Measurements from ENCODE around the gene SNX22.

The SNX22 gene

GRCh38 chr15:64149893-64150578 lies 1.5 kb upstream of the SNX22 start:
- peak in 1 of 42 donors; percentile 51 for DNase-seq
- intact Hi-C loops (cut with DNase I), result loop anchor here (10.0 kb wide), 1 partner anchor 545 kb away; no protein-coding TSS in a partner anchor

GRCh38 chr15:64152507-64153387 lies 1.2 kb downstream of the SNX22 start:
- intact Hi-C loops (cut with DNase I), result loop anchor here (2.0 to 10.0 kb wide), 2 partner anchors 56 to 548 kb away; no protein-coding TSS in a partner anchor
- DNase-seq, result peak in 3 of 42 donors; percentile 38 to 65 (median 57)

- intact Hi-C loops (cut with DNase I), result loop anchor here (2.0 to 10.0 kb wide), 2 partner anchors 57 to 549 kb away; no protein-coding TSS in a partner anchor
Observed at GRCh38 chr15:64153480-64154367, 2.2 kb downstream of the SNX22 start.

GRCh38 chr15:64155802-64156651 lies 4.5 kb downstream of the SNX22 start:
- peak in 1 of 42 donors; percentile 19 for DNase-seq

More at GRCh38 chr15:64153480-64154367, 2.2 kb downstream of the SNX22 start:
- peak; percentile 84 to 98 (median 95) for DNase-seq

GRCh38 chr15:64156652-64157331 lies 5.3 kb downstream of the SNX22 start:
- intact Hi-C loops (cut with DNase I), result loop anchor here (10.0 kb wide), 1 partner anchor 552 kb away; no protein-coding TSS in a partner anchor
- DNase-seq, result peak in 1 of 42 donors; percentile 39

More at GRCh38 chr15:64155802-64156651, 4.5 kb downstream of the SNX22 start:
- intact Hi-C loops (cut with DNase I), result loop anchor here (10.0 kb wide), 1 partner anchor 551 kb away; no protein-coding TSS in a partner anchor

GRCh38 chr15:64157599-64158125 lies 6.1 kb downstream of the SNX22 start:
- intact Hi-C loops (cut with DNase I), result loop anchor here (10.0 kb wide), 1 partner anchor 553 kb away; no protein-coding TSS in a partner anchor
- DNase-seq, result peak in 1 of 42 donors; percentile 36

GRCh38 chr15:64158363-64159134 lies 7.0 kb downstream of the SNX22 start:
- intact Hi-C loops (cut with DNase I), result loop anchor here (10.0 kb wide), 1 partner anchor 554 kb away; no protein-coding TSS in a partner anchor

GRCh38 chr15:64161688-64162477 lies 10.4 kb downstream of the SNX22 start:
- intact Hi-C loops (cut with DNase I), result loop anchor here (2.0 to 10.0 kb wide), 3 partner anchors 195 to 523 kb away; partner anchors contain the start of genes CSNK1G1, PCLAF and TRIP4
- no peak for DNase-seq

More at GRCh38 chr15:64158363-64159134, 7.0 kb downstream of the SNX22 start:
- no peak for DNase-seq

GRCh38 chr15:64162478-64162868 lies 10.9 kb downstream of the SNX22 start:
- intact Hi-C loops (cut with DNase I), result loop anchor here (2.0 to 10.0 kb wide), 3 partner anchors 194 to 522 kb away; partner anchors contain the start of genes CSNK1G1, PCLAF and TRIP4
- DNase-seq, result peak in 3 of 42 donors; percentile 33 to 51 (median 33)

GRCh38 chr15:64162869-64163658 lies 11.5 kb downstream of the SNX22 start, which contains the start of gene PPIB:
TSS of gene PPIB (minus strand) at chr15:64163022. CDS start at chr15:64162986, 36 bp downstream.
- peak; percentile 94 to 99 (median 98) for DNase-seq
- intact Hi-C loops (cut with DNase I), result loop anchor here (2.0 to 10.0 kb wide), 3 partner anchors 194 to 522 kb away; partner anchors contain the start of genes CSNK1G1, PCLAF and TRIP4

- intact Hi-C loops (cut with DNase I), result loop anchor here (2.0 to 10.0 kb wide), 3 partner anchors 193 to 521 kb away; partner anchors contain the start of genes CSNK1G1, PCLAF and TRIP4
- DNase-seq, result peak in 10 of 42 donors; percentile 40 to 67 (median 52)
Observed at GRCh38 chr15:64163659-64164362, 12.3 kb downstream of the SNX22 start.

- intact Hi-C loops (cut with DNase I), result loop anchor here (10.0 kb wide), 2 partner anchors 220 to 520 kb away; partner anchors contain the start of genes PCLAF and TRIP4
- no peak for DNase-seq
Observed at GRCh38 chr15:64164436-64164835, 12.9 kb downstream of the SNX22 start.
